Trophoblast cell (in vitro differentiated cells and primary cell): ENCODE results near the gene CSF3R.

ENCODE experiments used
- DNase-seq, 2 donors: peaks; one replicate each; pipeline ENCODE4 v3.0.0-alpha.2; 2016
- H2AFZ ChIP-seq: 2 replicates; pipeline ENCODE4 v1.6.1; 2013; ENCODE audit warnings: low read length, moderate library complexity, mild to moderate bottlenecking; ENCODE audit not compliant: insufficient read depth, poor library complexity
- H2AK5ac ChIP-seq: 2 replicates; pipeline ENCODE4 v1.6.1; 2013; ENCODE audit warnings: mild to moderate bottlenecking, low read length
- H2BK120ac ChIP-seq: 2 replicates; pipeline ENCODE4 v1.6.1; 2013; ENCODE audit warnings: low read length, mild to moderate bottlenecking, moderate library complexity; ENCODE audit not compliant: insufficient read depth, poor library complexity
- H2BK12ac ChIP-seq: 2 replicates; pipeline ENCODE4 v1.6.1; 2013; ENCODE audit warnings: mild to moderate bottlenecking, low read length, moderate library complexity
- H2BK5ac ChIP-seq: 2 replicates; pipeline ENCODE4 v1.6.1; 2013; ENCODE audit warnings: low read length, low read depth, moderate library complexity, mild to moderate bottlenecking; ENCODE audit not compliant: poor library complexity
- H3K14ac ChIP-seq: 2 replicates; pipeline ENCODE4 v1.6.1; 2013; ENCODE audit warnings: mild to moderate bottlenecking, low read length
- H3K18ac ChIP-seq: 2 replicates; pipeline ENCODE4 v1.6.1; 2013; ENCODE audit warnings: mild to moderate bottlenecking, low read length
- H3K23ac ChIP-seq: 2 replicates; pipeline ENCODE4 v1.6.1; 2013; ENCODE audit warnings: low read length
- H3K27ac ChIP-seq: 2 replicates; pipeline ENCODE4 v1.5.1; 2013; ENCODE audit warnings: low read depth, mild to moderate bottlenecking, inconsistent platforms, low read length, moderate library complexity
- H3K27me3 ChIP-seq: 2 replicates; pipeline ENCODE4 v1.6.1; 2013; ENCODE audit warnings: inconsistent platforms, mild to moderate bottlenecking, low read length, moderate library complexity; ENCODE audit not compliant: insufficient read depth
- H3K36me3 ChIP-seq, 2 experiments: 1 replicate in 1 of 2; 2 replicates in 1 of 2; pipeline ENCODE4 v1.6.1; 2013; ENCODE audit warnings: low read length in 2 of 2, mild to moderate bottlenecking in 2 of 2, moderate library complexity in 1 of 2; ENCODE audit not compliant: insufficient read depth in 2 of 2, control insufficient read depth in 1 of 2
- H3K4ac ChIP-seq: 2 replicates; pipeline ENCODE4 v1.6.1; 2013; ENCODE audit warnings: low read depth, mild to moderate bottlenecking, low read length, moderate library complexity
- H3K4me1 ChIP-seq, 2 experiments: 1 replicate in 1 of 2; 2 replicates in 1 of 2; pipeline ENCODE4 v1.6.1; 2013; ENCODE audit warnings: low read length in 2 of 2, mild to moderate bottlenecking in 2 of 2, moderate library complexity in 1 of 2; ENCODE audit not compliant: insufficient read depth in 2 of 2, control insufficient read depth in 1 of 2
- H3K4me2 ChIP-seq: 2 replicates; pipeline ENCODE4 v1.6.1; 2013; ENCODE audit warnings: inconsistent platforms, mild to moderate bottlenecking, low read length, moderate library complexity
- H3K4me3 ChIP-seq: 2 replicates; pipeline ENCODE4 v1.5.1; 2013; ENCODE audit warnings: mild to moderate bottlenecking, low read depth, low read length, inconsistent platforms
- H3K79me1 ChIP-seq: one replicate; pipeline ENCODE4 v1.6.1; 2013; ENCODE audit warnings: low read length
- H3K79me2 ChIP-seq: 2 replicates; pipeline ENCODE4 v1.6.1; 2013; ENCODE audit warnings: low read length, mild to moderate bottlenecking; ENCODE audit not compliant: control insufficient read depth, insufficient read depth, poor library complexity
- H3K9ac ChIP-seq: 2 replicates; pipeline ENCODE4 v1.6.1; 2013; ENCODE audit warnings: mild to moderate bottlenecking, low read length
- H3K9me3 ChIP-seq: 2 replicates; pipeline ENCODE4 v1.6.1; 2013; ENCODE audit warnings: low read depth, mild to moderate bottlenecking, control low read depth, inconsistent platforms, low read length; ENCODE audit not compliant: insufficient read depth
- H4K12ac ChIP-seq: 2 replicates; pipeline ENCODE4 v1.6.1; 2013; ENCODE audit warnings: low read depth, mild to moderate bottlenecking, low read length, moderate library complexity
- H4K8ac ChIP-seq: 2 replicates; pipeline ENCODE4 v1.6.1; 2013; ENCODE audit warnings: low read depth, mild to moderate bottlenecking, low read length, moderate library complexity
- H4K91ac ChIP-seq: one replicate; pipeline ENCODE4 v1.6.1; 2013; ENCODE audit warnings: low read depth, mild to moderate bottlenecking, low read length, moderate library complexity
- WGBS: extraction: QIAGEN DNeasy Blood & Tissue Kit; methylation state at CpG from one replicate; pipeline ENCODE4 v1.1.7; 2013; ENCODE audit warnings: missing lambda C conversion rate; ENCODE audit not compliant: insufficient read length, insufficient coverage; ENCODE audit errors: extremely low coverage; 5-methylcytosine and 5-hydroxymethylcytosine counted together

CSF3R gene

DNA sequence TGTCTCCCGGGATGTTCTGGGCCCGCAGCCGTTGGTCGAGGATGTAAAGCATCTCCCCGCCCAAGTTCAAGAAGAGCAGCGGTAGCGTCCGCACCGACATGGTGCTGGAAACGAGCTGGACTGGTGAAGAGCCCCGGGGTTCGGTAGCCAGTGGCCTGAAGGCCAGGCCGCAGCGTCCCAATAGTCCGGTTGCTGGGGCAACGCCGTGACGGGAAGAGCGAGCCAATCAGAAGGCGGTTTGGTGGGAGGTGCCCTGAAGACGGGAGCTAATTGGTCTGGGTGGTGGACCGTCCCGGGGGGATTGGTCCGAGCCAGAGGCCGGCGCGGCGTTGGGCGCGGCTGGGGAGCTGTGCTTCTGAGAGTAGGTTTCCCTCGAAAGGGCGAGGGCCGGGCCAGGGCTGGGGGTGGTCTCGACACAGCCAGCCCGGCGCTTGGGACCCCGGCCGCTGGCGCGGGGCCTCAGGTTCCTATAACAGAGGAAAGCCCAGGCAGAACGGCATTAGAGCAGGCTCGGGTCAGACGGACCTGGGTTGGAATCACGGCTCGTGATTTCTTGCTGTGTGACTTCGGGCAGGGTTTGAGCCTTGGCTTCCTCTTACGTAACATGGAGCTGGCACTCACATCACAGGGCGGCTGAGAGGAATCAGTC, 32.3 kb downstream of the CSF3R start, which contains the start of gene OSCP1:
TSS of gene OSCP1 (minus strand) at position 182 of the 649 bp plus-strand sequence. CDS start at position 100, 82 bp downstream.
- Histone ChIP-seq H4K91ac (peak within 1 kb of the TSS; percentile 94), H3K9me3 (no peaks in the 10 kb centered on the region), H3K4me3 (peak within 1 kb of the TSS; percentile 72), H2AFZ (peak within 1 kb of the TSS; percentile 79), H2BK12ac (peak within 1 kb of the TSS; percentile 15), H2BK5ac (peak within 1 kb of the TSS; percentile 76), H3K23ac (no peak within 1 kb of the TSS), H4K8ac (peak within 1 kb of the TSS; percentile 96), H3K4me1 (peaks cover 4 to 10% of the 10 kb centered on the region in 2 experiments), H3K27me3 (no peaks in the 10 kb centered on the region), H3K18ac (peak within 1 kb of the TSS; percentile 70), H3K36me3 (peaks cover 1 to 11% of the 10 kb centered on the region in 2 experiments), H3K9ac (peak within 1 kb of the TSS; percentile 84), H2AK5ac (peak within 1 kb of the TSS; percentile 52), H3K79me2 (no peaks in the 10 kb centered on the region), H2BK120ac (peak within 1 kb of the TSS; percentile 70), H3K27ac (peak within 1 kb of the TSS; percentile 81), H3K4me2 (peak within 1 kb of the TSS; percentile 71), H3K79me1 (peaks cover 6% of the 10 kb centered on the region), H3K4ac (peak within 1 kb of the TSS; percentile 43), H4K12ac (peak within 1 kb of the TSS; percentile 96), H3K14ac (peak within 1 kb of the TSS; percentile 90)
- peak; percentile 98 to 99 for DNase-seq
- no CpG with 5 or more reads among the region's 48 CpGs for WGBS

DNA sequence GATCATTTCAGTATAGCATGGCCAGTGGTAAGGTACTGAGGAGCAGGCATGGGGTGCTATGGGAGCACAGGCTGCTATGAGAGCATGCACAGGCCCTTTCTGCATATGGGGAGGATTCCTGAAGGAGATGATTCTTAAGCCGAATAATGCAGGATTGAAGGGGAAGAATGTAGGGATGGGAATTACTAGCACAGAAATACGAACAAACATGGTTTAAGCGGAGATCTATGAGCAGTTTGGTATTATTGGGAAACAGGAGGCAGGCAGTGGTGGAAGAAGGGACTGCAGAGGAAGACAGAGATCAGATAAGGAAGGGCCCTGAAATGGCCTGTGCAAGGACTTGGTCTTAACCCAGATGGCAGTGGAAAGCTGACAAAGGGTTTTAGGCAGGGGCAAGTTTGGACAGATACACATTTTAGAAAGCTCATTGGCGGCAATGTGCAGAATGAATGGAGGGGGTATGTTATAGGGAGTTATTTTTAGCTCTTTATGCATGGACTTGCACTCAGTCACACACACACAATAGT, 34.1 kb downstream of the CSF3R start:
- Histone ChIP-seq H3K4me1 (peaks cover 4 to 10% of the 10 kb centered on the region in 2 experiments), H2BK120ac (no peak overlapping the region), H2AK5ac (no peak overlapping the region), H4K91ac (no peak overlapping the region), H3K4me3 (no peak overlapping the region), H2BK12ac (no peak overlapping the region), H3K27ac (no peak overlapping the region), H3K79me1 (peaks cover 6% of the 10 kb centered on the region), H3K9me3 (no peaks in the 10 kb centered on the region), H4K8ac (no peak overlapping the region), H3K4me2 (no peak overlapping the region), H3K27me3 (no peaks in the 10 kb centered on the region), H3K23ac (no peak overlapping the region), H3K36me3 (no peaks in the 10 kb centered on the region), H3K14ac (no peak overlapping the region), H3K4ac (no peak overlapping the region), H2BK5ac (no peak overlapping the region), H3K79me2 (no peaks in the 10 kb centered on the region), H3K9ac (no peak overlapping the region), H3K18ac (no peak overlapping the region), H4K12ac (no peak overlapping the region), H2AFZ (no peak overlapping the region)
- no CpG with 5 or more reads among the region's 4 CpGs for WGBS
- DNase-seq, result no peak

DNA sequence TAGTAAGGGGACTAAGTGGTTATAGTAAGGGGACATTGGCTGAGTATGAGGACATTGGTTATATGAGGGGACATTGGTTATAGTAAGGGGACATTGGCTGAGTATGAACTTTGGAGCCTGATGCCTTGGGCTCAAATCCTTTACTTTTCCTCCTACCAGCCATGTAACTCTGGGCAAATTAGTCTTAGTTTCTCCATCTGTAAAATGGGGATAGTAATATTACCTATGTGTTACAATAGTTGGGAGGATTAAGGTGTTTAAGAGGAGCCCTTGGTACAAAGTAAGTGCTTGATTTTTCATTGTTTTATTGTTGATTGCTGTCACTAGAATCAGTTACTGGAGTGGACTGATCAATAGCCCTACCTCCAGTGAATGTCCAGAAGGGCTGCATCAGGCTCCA, 35.3 kb downstream of the CSF3R start:
- Histone ChIP-seq H2BK5ac (no peak overlapping the region), H2AK5ac (no peak overlapping the region), H3K27me3 (no peaks in the 10 kb centered on the region), H3K4me2 (no peak overlapping the region), H3K79me2 (no peaks in the 10 kb centered on the region), H3K14ac (no peak overlapping the region), H3K9ac (no peak overlapping the region), H3K27ac (no peak overlapping the region), H4K8ac (no peak overlapping the region), H3K4ac (no peak overlapping the region), H3K9me3 (no peaks in the 10 kb centered on the region), H4K91ac (no peak overlapping the region), H2BK12ac (no peak overlapping the region), H2AFZ (no peak overlapping the region), H2BK120ac (no peak overlapping the region), H3K79me1 (peaks cover 6% of the 10 kb centered on the region), H3K4me1 (peaks cover 4 to 10% of the 10 kb centered on the region in 2 experiments), H3K23ac (no peak overlapping the region), H4K12ac (no peak overlapping the region), H3K18ac (no peak overlapping the region), H3K4me3 (no peak overlapping the region), H3K36me3 (no peaks in the 10 kb centered on the region)
- DNase-seq, result no peak

DNA sequence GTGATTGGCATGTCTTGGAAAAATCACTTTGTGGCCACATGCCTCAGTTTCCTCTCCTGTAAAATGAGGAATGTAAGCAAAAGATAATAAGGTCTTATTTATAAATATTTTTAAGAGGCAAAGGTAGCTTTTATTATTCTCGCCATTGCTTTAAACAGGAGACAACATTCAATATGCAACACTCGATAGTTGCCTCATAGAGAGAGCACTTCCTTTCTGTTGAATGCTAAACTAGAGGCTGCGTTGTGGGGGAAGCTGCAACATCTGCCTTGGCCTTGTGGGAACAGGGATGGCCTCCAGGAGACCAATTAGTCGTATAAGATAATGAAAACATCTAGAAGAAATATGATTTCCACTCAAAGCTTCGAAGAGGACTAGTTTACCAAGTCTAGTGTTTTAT, 36.0 kb downstream of the CSF3R start:
- H3K4me1 ChIP-seq, result peaks cover 4 to 10% of the 10 kb centered on the region in 2 experiments
- no peaks in the 10 kb centered on the region for H3K27me3 ChIP-seq
- H3K9me3 ChIP-seq, result no peaks in the 10 kb centered on the region
- peaks cover 6% of the 10 kb centered on the region for H3K79me1 ChIP-seq
- WGBS, result no CpG with 5 or more reads among the region's 5 CpGs
- no peaks in the 10 kb centered on the region for H3K79me2 ChIP-seq
- no peak overlapping the region for H3K27ac ChIP-seq
- H4K91ac ChIP-seq, result no peak overlapping the region
- H4K8ac ChIP-seq, result no peak overlapping the region
- H3K14ac ChIP-seq, result no peak overlapping the region
- DNase-seq, result no peak
- no peak overlapping the region for H2AK5ac ChIP-seq
- H2BK5ac ChIP-seq, result no peak overlapping the region
- H4K12ac ChIP-seq, result no peak overlapping the region
- H3K4me3 ChIP-seq, result no peak overlapping the region
- H2AFZ ChIP-seq, result no peak overlapping the region
- no peak overlapping the region for H3K23ac ChIP-seq
- no peak overlapping the region for H3K4ac ChIP-seq
- H3K4me2 ChIP-seq, result no peak overlapping the region
- H3K18ac ChIP-seq, result no peak overlapping the region
- no peaks in the 10 kb centered on the region for H3K36me3 ChIP-seq
- H2BK120ac ChIP-seq, result no peak overlapping the region
- peak overlapping the region; percentile 17 for H2BK12ac ChIP-seq
- H3K9ac ChIP-seq, result no peak overlapping the region
